Stimulated activated CD8-positive, alpha-beta memory T cell treated with anti-CD3 and anti-CD28 coated beads, Interleukin-12 subunit alpha, Interleukin-12 subunit beta, amount 100 ng/mL, for 24 hours (primary cell): ENCODE data around the gene CCSER2.

Experiments
- DNase-seq: peaks from one replicate; pipeline ENCODE4 v3.0.0-alpha.2; 2020; ENCODE audit errors: extremely low read depth

CCSER2 gene

GRCh38 chr10:84548869-84549268 lies 220.5 kb downstream of the CCSER2 start:
- no peak for DNase-seq

GRCh38 chr10:84549368-84550165 lies 221.2 kb downstream of the CCSER2 start:
- no peak for DNase-seq

- DNase-seq, result no peak
Measured at GRCh38 chr10:84550756-84551436, 222.5 kb downstream of the CCSER2 start.

GRCh38 chr10:84551437-84552120 lies 223.2 kb downstream of the CCSER2 start:
- no peak for DNase-seq

- no peak for DNase-seq
Measured at GRCh38 chr10:84552478-84552877, 224.1 kb downstream of the CCSER2 start.

GRCh38 chr10:84562592-84562991 lies 234.2 kb downstream of the CCSER2 start:
- DNase-seq, result no peak

- DNase-seq, result no peak
Measured at GRCh38 chr10:84563355-84563754, 235.0 kb downstream of the CCSER2 start.

GRCh38 chr10:84563868-84564267 lies 235.5 kb downstream of the CCSER2 start:
- no peak for DNase-seq

GRCh38 chr10:84565881-84566582 lies 237.6 kb downstream of the CCSER2 start:
- no peak for DNase-seq

- DNase-seq, result no peak
Measured at GRCh38 chr10:84567133-84567532, 238.7 kb downstream of the CCSER2 start.
